WERI-Rb-1 (cell line): ENCODE results near the gene SCUBE3.

Source experiments
- DNase-seq: peaks from one replicate; pipeline ENCODE4 v3.0.0-alpha.2; 2020
- H3K27ac ChIP-seq: fragments of 250-450 bp; sonication (Bioruptor Pico); 2 replicates; pipeline ENCODE4 v1.5.1; 2020; ENCODE audit warnings: mild to moderate bottlenecking, moderate library complexity
- H3K27me3 ChIP-seq: fragments of 250-450 bp; sonication (Bioruptor Pico); 2 replicates; pipeline ENCODE4 v1.5.1; 2021; ENCODE audit warnings: mild to moderate bottlenecking, low read depth, moderate library complexity; ENCODE audit not compliant: insufficient read depth, severe bottlenecking
- H3K36me3 ChIP-seq: fragments of 250-450 bp; sonication (Bioruptor Pico); 2 replicates; pipeline ENCODE4 v1.5.1; 2020; ENCODE audit warnings: mild to moderate bottlenecking, moderate library complexity
- H3K4me3 ChIP-seq: 2 replicates; pipeline ENCODE4 v1.5.1; 2011; ENCODE audit warnings: low read depth, mild to moderate bottlenecking, control low read depth, low read length
- H3K9me3 ChIP-seq: fragments of 250-450 bp; sonication (Bioruptor Pico); 2 replicates; pipeline ENCODE4 v1.5.1; 2021; ENCODE audit warnings: mild to moderate bottlenecking, moderate library complexity; ENCODE audit not compliant: severe bottlenecking
- CTCF ChIP-seq: IDR thresholded peaks from 2 replicates; pipeline ENCODE4 v1.5.1; 2011; ENCODE audit warnings: low read depth, mild to moderate bottlenecking, control low read depth, inconsistent platforms, low read length

The SCUBE3 gene

GRCh38 chr6:35186571-35186970 lies 27.2 kb upstream of the SCUBE3 start:
- Histone ChIP-seq H3K36me3 (no peaks in the 10 kb centered on the region), H3K27me3 (no peaks in the 10 kb centered on the region), H3K9me3 (no peaks in the 10 kb centered on the region), H3K27ac (no peak overlapping the region), H3K4me3 (no peak overlapping the region)
- no peak for TF ChIP-seq CTCF
- DNase-seq, result no peak

- H3K27ac ChIP-seq, result no peak overlapping the region
- H3K9me3 ChIP-seq, result no peaks in the 10 kb centered on the region
- DNase-seq, result peak; percentile 44
- H3K27me3 ChIP-seq, result no peaks in the 10 kb centered on the region
- H3K4me3 ChIP-seq, result no peak overlapping the region
- TF ChIP-seq CTCF, result no peak
- no peaks in the 10 kb centered on the region for H3K36me3 ChIP-seq
These were observed 24.9 kb upstream of the SCUBE3 start for GRCh38 chr6:35188886-35189285.

- H3K9me3 ChIP-seq, result no peaks in the 10 kb centered on the region
- H3K36me3 ChIP-seq, result no peaks in the 10 kb centered on the region
- no peak for DNase-seq
- no peak overlapping the region for H3K4me3 ChIP-seq
- no peak overlapping the region for H3K27ac ChIP-seq
- H3K27me3 ChIP-seq, result no peaks in the 10 kb centered on the region
- TF ChIP-seq CTCF, result no peak
These were observed 23.4 kb upstream of the SCUBE3 start for GRCh38 chr6:35190306-35190705.

- TF ChIP-seq CTCF, result no peak
- Histone ChIP-seq H3K4me3 (no peak overlapping the region), H3K27ac (no peak overlapping the region), H3K9me3 (no peaks in the 10 kb centered on the region), H3K36me3 (no peaks in the 10 kb centered on the region), H3K27me3 (no peaks in the 10 kb centered on the region)
- DNase-seq, result no peak
These were observed 21.9 kb upstream of the SCUBE3 start for GRCh38 chr6:35191889-35192288.

- TF ChIP-seq CTCF, result no peak
- Histone ChIP-seq H3K9me3 (no peaks in the 10 kb centered on the region), H3K27ac (no peak overlapping the region), H3K4me3 (no peak overlapping the region), H3K27me3 (no peaks in the 10 kb centered on the region), H3K36me3 (no peaks in the 10 kb centered on the region)
- no peak for DNase-seq
These were observed 21.4 kb upstream of the SCUBE3 start for GRCh38 chr6:35192301-35192860.

GRCh38 chr6:35194390-35194789 lies 19.4 kb upstream of the SCUBE3 start:
- H3K27me3 ChIP-seq, result no peaks in the 10 kb centered on the region
- no peak for DNase-seq
- H3K4me3 ChIP-seq, result no peak overlapping the region
- TF ChIP-seq CTCF, result no peak
- no peak overlapping the region for H3K27ac ChIP-seq
- no peaks in the 10 kb centered on the region for H3K36me3 ChIP-seq
- H3K9me3 ChIP-seq, result no peaks in the 10 kb centered on the region
